KMS-11 (cell line): ENCODE measurements around the gene PRSS8.
A peak's percentile ranks its signal among the peaks of the same experiment; 100 is the strongest.

Source experiments
- H2AFZ ChIP-seq: fragments of 200-600 bp; sonication (generic); 2 replicates; pipeline ENCODE4 v1.6.1; 2016; ENCODE audit warnings: antibody characterized with exemption, mixed run types, low read depth
- H3K27ac ChIP-seq: fragments of 200-600 bp; sonication (generic); 2 replicates; pipeline ENCODE4 v1.6.1; 2016; ENCODE audit warnings: mild to moderate bottlenecking, mixed run types
- H3K27me3 ChIP-seq: fragments of 200-600 bp; sonication (generic); 2 replicates; pipeline ENCODE4 v1.6.1; 2017; ENCODE audit warnings: mild to moderate bottlenecking, low read depth, mixed run types, moderate library complexity; ENCODE audit not compliant: insufficient read depth
- H3K36me3 ChIP-seq: fragments of 200-600 bp; sonication (generic); 2 replicates; pipeline ENCODE4 v1.6.1; 2017; ENCODE audit warnings: mild to moderate bottlenecking, mixed run types; ENCODE audit not compliant: insufficient read depth
- H3K4me1 ChIP-seq: fragments of 200-600 bp; sonication (generic); 2 replicates; pipeline ENCODE4 v1.6.1; 2016; ENCODE audit warnings: mild to moderate bottlenecking, low read depth, mixed run types; ENCODE audit not compliant: poor library complexity, severe bottlenecking
- H3K4me2 ChIP-seq: fragments of 200-600 bp; sonication (generic); 2 replicates; pipeline ENCODE4 v1.7.0; 2016; ENCODE audit warnings: mild to moderate bottlenecking, mixed run types
- H3K4me3 ChIP-seq: fragments of 200-600 bp; sonication (generic); IDR thresholded peaks from 2 replicates; pipeline ENCODE4 v1.6.1; 2017; ENCODE audit warnings: low read depth, low read length, mixed read lengths; ENCODE audit not compliant: insufficient read depth
- H3K79me2 ChIP-seq: fragments of 200-600 bp; sonication (generic); 2 replicates; pipeline ENCODE4 v1.6.1; 2016; ENCODE audit warnings: low read depth, mixed run types; ENCODE audit not compliant: insufficient read depth
- H3K9ac ChIP-seq: fragments of 200-600 bp; sonication (generic); 2 replicates; pipeline ENCODE4 v1.6.1; 2016; ENCODE audit warnings: mild to moderate bottlenecking, mixed run types
- H4K20me1 ChIP-seq: fragments of 200-600 bp; sonication (generic); 2 replicates; pipeline ENCODE4 v1.6.1; 2016; ENCODE audit warnings: mild to moderate bottlenecking, mixed run types; ENCODE audit not compliant: insufficient read depth
- CTCF ChIP-seq: fragments of 200-600 bp; sonication (generic); conservative IDR thresholded peaks from 2 replicates; pipeline ENCODE4 v1.6.1; 2017; ENCODE audit warnings: low read depth, mild to moderate bottlenecking, antibody characterized with exemption, low read length, moderate library complexity, mixed read lengths

PRSS8 gene

DNA sequence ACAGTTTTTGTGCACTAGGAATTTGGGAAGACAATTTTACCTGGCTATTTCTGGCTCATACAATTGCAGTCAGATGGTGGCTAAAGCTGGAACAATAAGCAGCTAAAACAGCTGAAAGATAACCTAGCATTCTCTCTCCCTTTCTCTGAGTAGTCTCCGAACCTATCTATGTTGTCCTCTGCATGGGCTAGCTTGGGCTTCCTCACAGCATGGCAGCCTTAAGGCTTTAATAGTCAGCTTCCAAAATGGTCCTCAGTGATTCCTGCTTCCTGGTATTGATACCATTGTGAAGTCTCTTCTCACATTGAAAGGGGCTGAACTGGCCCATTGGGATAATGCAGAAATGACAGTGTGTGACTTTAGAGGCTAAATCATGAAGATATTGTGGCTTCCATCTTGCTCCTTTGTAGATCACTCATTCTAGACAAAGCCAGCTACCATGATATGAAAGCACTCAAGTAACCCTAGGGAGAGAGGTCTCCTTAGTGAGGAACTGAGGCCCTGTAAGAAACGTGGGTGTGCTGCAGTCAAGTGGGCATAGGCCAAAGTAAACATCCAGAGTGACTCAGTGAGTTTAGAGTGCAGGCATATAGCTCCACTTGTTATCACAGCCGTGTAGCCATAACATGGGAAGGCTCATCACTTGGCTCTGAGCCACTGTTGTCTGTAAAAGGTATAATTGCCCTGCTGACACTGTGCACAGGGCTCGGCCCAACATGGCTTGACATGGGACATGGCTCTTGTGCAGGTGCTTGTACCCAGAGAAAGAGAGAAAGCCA, 35.5 kb downstream of the PRSS8 start:
- no peak overlapping the region for H2AFZ ChIP-seq
- H3K4me3 ChIP-seq = no peak overlapping the region
- peaks cover 14% of the 10 kb centered on the region for H3K4me1 ChIP-seq
- H3K27ac ChIP-seq = no peak overlapping the region
- no peak for TF ChIP-seq CTCF
- no peak overlapping the region for H3K4me2 ChIP-seq
- H3K27me3 ChIP-seq = no peaks in the 10 kb centered on the region
- H3K36me3 ChIP-seq = no peaks in the 10 kb centered on the region
- no peaks in the 10 kb centered on the region for H4K20me1 ChIP-seq
- no peaks in the 10 kb centered on the region for H3K79me2 ChIP-seq
- no peak overlapping the region for H3K9ac ChIP-seq

- Histone ChIP-seq H3K4me1 (peaks cover 21% of the 10 kb centered on the region), H2AFZ (peak within 1 kb of the TSS; percentile 85), H3K9ac (peak within 1 kb of the TSS; percentile 70), H4K20me1 (no peaks in the 10 kb centered on the region), H3K36me3 (no peaks in the 10 kb centered on the region), H3K79me2 (peaks cover 21% of the 10 kb centered on the region; the same call in 1 of the 2 replicates), H3K4me2 (peak within 1 kb of the TSS; percentile 88), H3K27me3 (no peaks in the 10 kb centered on the region), H3K4me3 (no peak within 1 kb of the TSS), H3K27ac (peak within 1 kb of the TSS; percentile 45)
- no peak for TF ChIP-seq CTCF
Measured at GRCh38 chr16:31094424-31095120, 41.0 kb downstream of the PRSS8 start, which contains the start of gene VKORC1. TSS of gene VKORC1 (minus strand) at chr16:31094797. CDS start at chr16:31094729, 68 bp downstream.

DNA sequence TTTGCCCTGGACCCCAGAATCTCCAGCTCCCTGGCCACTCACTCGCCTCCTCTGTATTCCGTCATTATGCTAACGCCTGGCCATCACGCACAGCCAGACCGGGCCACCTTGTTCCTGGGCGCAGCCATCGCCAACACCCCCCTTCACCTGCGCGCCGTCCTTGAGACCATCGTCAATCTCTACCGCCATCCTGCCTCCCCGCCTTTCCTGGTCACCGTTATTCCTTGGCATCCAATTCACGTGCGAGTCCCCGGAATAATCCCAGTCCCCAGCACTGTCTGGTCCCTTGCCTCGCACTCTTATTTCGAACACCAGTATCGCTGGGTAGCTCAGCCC, 41.5 kb downstream of the PRSS8 start:
- Histone ChIP-seq H2AFZ (peak overlapping the region; percentile 85), H4K20me1 (no peaks in the 10 kb centered on the region), H3K4me1 (peaks cover 21% of the 10 kb centered on the region), H3K27me3 (no peaks in the 10 kb centered on the region), H3K36me3 (no peaks in the 10 kb centered on the region), H3K9ac (peak overlapping the region; percentile 70), H3K79me2 (peaks cover 21% of the 10 kb centered on the region; the same call in 1 of the 2 replicates), H3K4me3 (no peak overlapping the region), H3K27ac (peak overlapping the region; percentile 45), H3K4me2 (peak overlapping the region; percentile 88)
- no peak for TF ChIP-seq CTCF

DNA sequence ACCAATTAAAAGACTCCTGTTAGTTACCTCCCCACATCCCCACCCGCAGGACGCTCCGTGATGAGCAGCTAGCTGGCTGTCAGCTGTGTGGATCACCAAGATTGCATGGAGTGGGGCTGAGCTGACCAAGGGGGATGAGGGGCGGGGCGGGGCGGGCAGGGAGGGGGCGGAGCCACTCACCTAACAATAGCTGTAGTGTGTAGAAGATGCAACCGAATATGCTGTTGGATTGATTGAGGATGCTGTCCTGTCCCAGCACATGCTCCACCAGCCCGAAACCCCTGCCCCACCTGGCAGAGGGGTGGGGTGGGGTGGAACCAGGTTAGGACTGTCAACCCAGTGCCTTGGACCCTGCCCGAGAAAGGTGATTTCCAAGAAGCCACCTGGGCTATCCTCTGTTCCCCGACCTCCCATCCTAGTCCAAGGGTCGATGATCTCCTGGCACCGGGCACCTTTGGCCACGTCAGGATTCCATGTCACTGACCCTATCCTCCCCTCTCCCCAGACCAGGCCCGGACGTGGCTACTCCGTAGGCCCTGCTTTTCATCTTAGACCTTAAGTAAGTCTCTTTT, 42.3 kb downstream of the PRSS8 start:
- TF ChIP-seq CTCF = no peak
- Histone ChIP-seq H3K27me3 (no peaks in the 10 kb centered on the region), H3K4me1 (peaks cover 21% of the 10 kb centered on the region), H3K4me3 (no peak overlapping the region), H3K36me3 (no peaks in the 10 kb centered on the region), H4K20me1 (no peaks in the 10 kb centered on the region), H2AFZ (no peak overlapping the region), H3K79me2 (peaks cover 21% of the 10 kb centered on the region; the same call in 1 of the 2 replicates), H3K4me2 (peak overlapping the region; percentile 88), H3K27ac (no peak overlapping the region), H3K9ac (no peak overlapping the region)
